Uterus (tissue), 4 donors: ENCODE data around the gene PROZ. TPM values are rescaled to one million over a fixed set of nuclear protein-coding genes. Genes with fewer than 3 reads are reported as not detected.

Experiments
- DNase-seq, 2 donors: peaks; one replicate each; pipeline ENCODE4 v3.0.0-alpha.2; 2019 to 2020
- H3K27ac ChIP-seq, 2 donors: fragments of 200-600 bp; sonication (generic); 1 replicate in 1 of 2; 2 replicates in 1 of 2; pipeline ENCODE4 v1.5.1; 2016 to 2018
- H3K27me3 ChIP-seq, 2 donors: fragments of 200-600 bp; sonication (generic); one replicate each; pipeline ENCODE4 v1.5.1; 2018 to 2019; ENCODE audit warnings: control low read depth in 1 of 2
- H3K36me3 ChIP-seq, 2 donors: fragments of 200-600 bp; sonication (generic); one replicate each; pipeline ENCODE4 v1.5.1; 2019; ENCODE audit warnings: control low read depth in 1 of 2
- H3K4me1 ChIP-seq, 2 donors: fragments of 200-600 bp; sonication (generic); one replicate each; pipeline ENCODE4 v1.5.1; 2018 to 2019; ENCODE audit warnings: control low read depth in 1 of 2
- H3K4me3 ChIP-seq, 2 donors: fragments of 200-600 bp; sonication (generic); 1 replicate in 1 of 2; 2 replicates in 1 of 2; pipeline ENCODE4 v1.5.1; 2018 to 2019; ENCODE audit warnings: mild to moderate bottlenecking in 1 of 2
- H3K9me3 ChIP-seq, 2 donors: fragments of 200-600 bp; sonication (generic); one replicate each; pipeline ENCODE4 v1.5.1; 2019; ENCODE audit warnings: control low read depth in 1 of 2
- POLR2A ChIP-seq, 2 donors: fragments of 450-650 bp; IDR thresholded peaks; one replicate each; pipeline ENCODE4 v1.6.1; 2016; ENCODE audit warnings: antibody characterized with exemption in 2 of 2, mild to moderate bottlenecking in 1 of 2, moderate library complexity in 1 of 2
- intact Hi-C: fragments of 100-400 bp; cut with DNase I; formaldehyde crosslinking; loops from one replicate; pipeline ENCODE4 v1.15.1; 2023; ENCODE audit warnings: low total_unique reads
- total RNA-seq, 4 donors: library from RNA; depleted of rRNA in 3 of 4; stranded (reverse); fragments of >200 nt in 3 of 4; gene quantifications; one replicate each; pipeline versions ENCODE4 v1.1.0 to v1.2.4, GENCODE V29; 2014 to 2023
- TF ChIP-seq, protein P1 (sequence below), 4 experiments: fragments of 200-600 bp in 2 of 4; fragments of 450-650 bp in 2 of 4; sonication (generic) in 2 of 4; IDR thresholded peaks; one replicate each; pipeline ENCODE4 v1.5.1; 2016 to 2019; ENCODE audit warnings: antibody characterized with exemption in 4 of 4, mild to moderate bottlenecking in 2 of 4, moderate library complexity in 1 of 4
- donor health status: DM: yes; HTN: yes; CAD: no.

Gene PROZ
- total RNA-seq, 4 donors from 2014 or later, result not detected

DNA sequence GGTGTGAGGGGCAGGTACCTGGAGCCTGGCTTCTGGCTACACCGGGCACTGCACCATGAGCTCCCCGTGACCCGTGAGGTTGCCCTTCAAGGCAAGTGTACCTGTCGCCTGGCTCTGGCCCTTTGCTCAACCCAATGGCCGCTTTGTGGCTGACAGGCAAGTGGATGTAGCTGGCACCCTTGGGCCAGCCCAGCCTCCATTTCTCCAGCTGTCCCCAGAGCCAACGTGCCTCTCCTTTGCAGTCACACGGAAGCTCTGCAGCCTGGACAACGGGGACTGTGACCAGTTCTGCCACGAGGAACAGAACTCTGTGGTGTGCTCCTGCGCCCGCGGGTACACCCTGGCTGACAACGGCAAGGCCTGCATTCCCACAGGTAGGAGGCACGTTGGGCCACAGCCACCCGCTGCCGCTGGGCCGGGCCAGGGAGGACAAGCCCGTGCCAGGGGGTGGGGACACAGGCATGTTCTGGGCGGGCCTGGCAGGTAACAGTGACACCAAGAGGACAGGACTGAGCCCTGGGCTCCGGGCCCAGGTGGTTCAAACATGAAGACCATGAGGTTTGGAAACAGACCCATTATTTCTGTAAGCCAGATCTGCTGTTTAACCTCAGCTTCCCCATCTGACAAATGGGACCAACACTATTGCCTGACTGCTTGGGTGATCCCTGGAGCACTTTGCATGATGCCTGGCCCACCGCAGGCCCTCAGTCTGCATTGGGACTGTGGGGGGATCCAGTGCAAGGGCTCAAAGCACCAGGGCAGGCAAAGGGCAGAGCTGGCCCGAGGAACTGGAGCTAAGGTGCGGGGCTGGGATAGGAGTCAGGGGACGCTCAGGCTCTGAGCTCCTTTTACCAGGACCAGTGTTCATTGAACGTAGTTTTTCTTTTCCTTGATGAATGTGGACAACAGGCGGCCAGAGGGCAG, 17.5 kb upstream of the PROZ start:
- Histone ChIP-seq H3K4me3 (no peak overlapping the region), H3K4me1 (no peaks in the 10 kb centered on the region), H3K36me3 (no peaks in the 10 kb centered on the region), H3K27me3 (no peaks in the 10 kb centered on the region), H3K27ac (no peak overlapping the region), H3K9me3 (no peaks in the 10 kb centered on the region)
- DNase-seq, result no peak
- intact Hi-C loops, result no loop called here
- TF ChIP-seq, protein P1, sequence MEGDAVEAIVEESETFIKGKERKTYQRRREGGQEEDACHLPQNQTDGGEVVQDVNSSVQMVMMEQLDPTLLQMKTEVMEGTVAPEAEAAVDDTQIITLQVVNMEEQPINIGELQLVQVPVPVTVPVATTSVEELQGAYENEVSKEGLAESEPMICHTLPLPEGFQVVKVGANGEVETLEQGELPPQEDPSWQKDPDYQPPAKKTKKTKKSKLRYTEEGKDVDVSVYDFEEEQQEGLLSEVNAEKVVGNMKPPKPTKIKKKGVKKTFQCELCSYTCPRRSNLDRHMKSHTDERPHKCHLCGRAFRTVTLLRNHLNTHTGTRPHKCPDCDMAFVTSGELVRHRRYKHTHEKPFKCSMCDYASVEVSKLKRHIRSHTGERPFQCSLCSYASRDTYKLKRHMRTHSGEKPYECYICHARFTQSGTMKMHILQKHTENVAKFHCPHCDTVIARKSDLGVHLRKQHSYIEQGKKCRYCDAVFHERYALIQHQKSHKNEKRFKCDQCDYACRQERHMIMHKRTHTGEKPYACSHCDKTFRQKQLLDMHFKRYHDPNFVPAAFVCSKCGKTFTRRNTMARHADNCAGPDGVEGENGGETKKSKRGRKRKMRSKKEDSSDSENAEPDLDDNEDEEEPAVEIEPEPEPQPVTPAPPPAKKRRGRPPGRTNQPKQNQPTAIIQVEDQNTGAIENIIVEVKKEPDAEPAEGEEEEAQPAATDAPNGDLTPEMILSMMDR (IDR thresholded peaks at IDR 0.05), result no peak
- no peak for TF ChIP-seq POLR2A (IDR thresholded peaks at IDR 0.05)

DNA sequence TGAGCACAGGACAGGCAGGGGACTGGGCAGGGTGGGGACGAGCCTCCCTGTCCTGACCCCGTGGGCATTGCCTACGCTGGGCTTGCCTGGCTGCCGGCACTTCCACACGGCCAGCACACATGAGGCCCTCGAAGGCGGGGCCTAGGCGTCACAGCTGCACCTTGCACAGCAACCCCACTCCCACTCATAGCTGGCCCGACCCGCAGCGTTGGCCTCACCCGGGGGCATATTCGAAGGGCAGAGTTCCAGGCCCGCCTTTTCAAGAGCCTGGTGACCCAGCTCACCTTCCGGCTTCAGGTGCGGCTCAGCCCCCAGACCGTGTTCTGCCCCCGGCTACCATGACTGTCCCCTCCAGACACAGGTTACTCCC, 16.9 kb upstream of the PROZ start:
- H3K9me3 ChIP-seq, result no peaks in the 10 kb centered on the region
- no peaks in the 10 kb centered on the region for H3K4me1 ChIP-seq
- H3K27me3 ChIP-seq, result no peaks in the 10 kb centered on the region
- intact Hi-C loops, result no loop called here
- H3K27ac ChIP-seq, result no peak overlapping the region
- TF ChIP-seq, protein P1 (IDR thresholded peaks at IDR 0.05), result no peak
- no peak for TF ChIP-seq POLR2A (IDR thresholded peaks at IDR 0.05)
- H3K36me3 ChIP-seq, result no peaks in the 10 kb centered on the region
- no peak for DNase-seq
- H3K4me3 ChIP-seq, result no peak overlapping the region

DNA sequence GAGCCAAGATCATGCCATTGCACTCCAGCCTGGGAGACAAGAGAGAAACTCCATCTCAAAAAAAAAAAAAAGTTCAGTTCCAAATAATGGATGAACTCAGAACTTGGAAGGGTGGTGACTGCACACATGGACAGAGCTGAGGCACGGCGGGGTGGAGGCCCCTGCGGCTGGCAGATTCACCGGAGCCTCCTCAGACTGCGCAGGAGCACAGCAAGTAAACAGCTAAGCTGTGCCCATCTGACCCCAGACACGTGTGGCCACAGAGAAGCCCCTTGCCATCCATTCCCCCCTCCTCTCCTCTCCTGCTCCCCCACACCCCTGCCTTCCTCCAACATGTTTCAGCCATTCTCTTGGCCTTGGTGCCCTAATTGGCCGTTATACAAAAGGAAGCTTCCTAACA, 15.6 kb upstream of the PROZ start:
- no peak overlapping the region for H3K27ac ChIP-seq
- no peak for TF ChIP-seq POLR2A (IDR thresholded peaks at IDR 0.05)
- TF ChIP-seq, protein P1 (IDR thresholded peaks at IDR 0.05), result no peak
- no peaks in the 10 kb centered on the region for H3K27me3 ChIP-seq
- no peak overlapping the region for H3K4me3 ChIP-seq
- DNase-seq, result no peak
- intact Hi-C loops, result no loop called here
- H3K36me3 ChIP-seq, result no peaks in the 10 kb centered on the region
- no peaks in the 10 kb centered on the region for H3K4me1 ChIP-seq
- no peaks in the 10 kb centered on the region for H3K9me3 ChIP-seq

DNA sequence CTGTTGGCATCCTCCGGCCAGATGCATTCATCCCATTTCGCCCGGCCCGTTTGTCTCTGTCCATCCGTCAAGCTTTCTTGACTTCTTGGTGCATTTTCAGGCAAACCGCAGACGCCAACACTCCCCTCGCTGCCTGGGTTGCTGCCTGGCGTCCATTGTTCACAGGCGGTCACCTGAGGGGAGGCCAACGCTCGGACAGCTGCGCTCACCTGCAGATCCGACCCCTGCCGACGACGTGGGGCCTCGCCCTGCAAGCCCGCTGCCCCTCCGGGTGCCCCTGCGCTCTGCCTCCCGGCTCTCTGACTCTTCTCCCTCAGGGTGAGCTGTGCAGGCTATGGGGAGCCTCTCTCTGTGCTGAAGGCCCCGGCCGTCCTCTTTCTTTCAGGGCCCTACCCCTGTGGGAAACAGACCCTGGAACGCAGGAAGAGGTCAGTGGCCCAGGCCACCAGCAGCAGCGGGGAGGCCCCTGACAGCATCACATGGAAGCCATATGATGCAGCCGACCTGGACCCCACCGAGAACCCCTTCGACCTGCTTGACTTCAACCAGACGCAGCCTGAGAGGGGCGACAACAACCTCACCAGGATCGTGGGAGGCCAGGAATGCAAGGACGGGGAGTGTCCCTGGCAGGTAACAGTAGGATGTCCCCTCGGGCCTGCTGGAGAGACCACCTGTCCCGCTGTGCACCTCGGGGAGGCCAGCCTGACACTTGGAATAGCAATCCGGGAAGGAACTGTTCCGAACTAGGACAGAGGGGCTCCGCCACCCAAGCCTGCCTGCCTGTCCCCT, 14.8 kb upstream of the PROZ start:
- TF ChIP-seq POLR2A (IDR thresholded peaks at IDR 0.05), result no peak
- TF ChIP-seq, protein P1 (IDR thresholded peaks at IDR 0.05), result no peak
- intact Hi-C loops, result no loop called here
- no peak for DNase-seq

DNA sequence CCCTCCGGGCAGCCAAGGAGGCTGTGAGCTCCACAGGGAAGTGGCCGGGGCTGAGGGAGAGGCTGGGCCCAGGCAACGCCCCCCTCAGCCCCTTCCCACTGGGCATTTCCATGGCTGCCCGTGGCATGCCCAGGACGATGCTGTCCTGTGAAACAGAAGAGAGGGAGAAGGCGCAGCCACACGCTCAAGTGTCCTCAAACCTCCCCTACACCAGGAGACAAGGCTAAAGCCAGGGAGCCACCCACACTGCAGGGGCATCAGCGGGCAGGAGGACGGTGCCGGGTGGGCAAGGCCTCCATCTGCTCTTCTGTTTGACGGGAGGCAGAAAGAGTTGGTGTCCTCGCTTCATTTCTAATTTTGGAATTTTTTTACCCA, 14.2 kb upstream of the PROZ start:
- Histone ChIP-seq H3K27me3 (no peaks in the 10 kb centered on the region), H3K27ac (no peak overlapping the region), H3K4me1 (no peaks in the 10 kb centered on the region), H3K9me3 (no peaks in the 10 kb centered on the region), H3K4me3 (no peak overlapping the region), H3K36me3 (no peaks in the 10 kb centered on the region)
- TF ChIP-seq, protein P1 (IDR thresholded peaks at IDR 0.05), result no peak
- no peak for TF ChIP-seq POLR2A (IDR thresholded peaks at IDR 0.05)
- DNase-seq, result no peak
- intact Hi-C loops, result no loop called here

More for the DNA sequence above, 14.8 kb upstream of the PROZ start:
- Histone ChIP-seq H3K4me1 (no peaks in the 10 kb centered on the region), H3K27me3 (no peaks in the 10 kb centered on the region), H3K9me3 (no peaks in the 10 kb centered on the region), H3K4me3 (no peak overlapping the region), H3K36me3 (no peaks in the 10 kb centered on the region), H3K27ac (no peak overlapping the region)
